Measurements from ENCODE around the gene CUX1. TPM values are rescaled to one million over a fixed set of nuclear protein-coding genes. Genes with fewer than 3 reads are reported as not detected.

CUX1 gene
- total RNA-seq, 1 donor from 2014 or later: 50.6 TPM

DNA sequence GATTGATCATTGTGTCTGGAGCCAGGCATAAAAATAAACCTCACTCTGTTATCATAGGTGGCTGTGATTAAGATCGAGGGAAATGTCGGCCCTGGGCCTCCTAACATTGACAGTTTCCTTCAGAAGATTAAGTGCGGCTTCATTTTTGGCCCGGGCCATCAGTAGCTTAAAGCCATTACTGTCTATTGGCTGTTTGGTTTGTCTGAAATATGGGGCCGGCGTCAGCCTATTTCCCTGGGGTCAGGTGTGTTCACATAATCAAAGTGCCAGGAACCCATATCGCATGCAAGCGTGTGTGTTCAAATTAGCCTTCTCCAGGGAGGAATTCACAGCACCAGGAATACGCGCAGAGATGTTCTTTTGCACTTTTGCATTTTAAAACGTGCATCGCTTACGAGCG, 114.7 kb downstream of the CUX1 start:
- Histone ChIP-seq H2AFZ (ENCODE audit: low read depth, low read length) (no peak overlapping the region), H3K9ac (ENCODE audit: low read length) (no peak overlapping the region), H3K9me3 (ENCODE audit: insufficient read depth, low read depth, low read length) (peaks cover 8% of the 10 kb centered on the region), H4K20me1 (ENCODE audit: insufficient read depth, low read length) (peaks cover 20% of the 10 kb centered on the region), H3K4me2 (ENCODE audit: low read length) (no peak overlapping the region), H3K27me3 (ENCODE audit: insufficient read depth, low read length) (no peaks in the 10 kb centered on the region), H3K4me1 (ENCODE audit: insufficient read depth, low read length) (peaks cover 10% of the 10 kb centered on the region), H3K27ac (ENCODE audit: low read depth, low read length) (no peak overlapping the region), H3K36me3 (ENCODE audit: insufficient read depth, low read length) (no peaks in the 10 kb centered on the region), H3K79me2 (ENCODE audit: insufficient read depth, low read length) (peaks cover 17% of the 10 kb centered on the region), H3K4me3 (ENCODE audit: insufficient read depth, low read depth, low read length) (no peak overlapping the region)
- Mint-ChIP-seq H3K9me3 (ENCODE audit: unreplicated experiment) (peaks cover 3% of the 10 kb centered on the region), H3K27ac (ENCODE audit: unreplicated experiment) (no peak overlapping the region), H3K4me3 (ENCODE audit: unreplicated experiment) (no peak overlapping the region), H3K4me1 (ENCODE audit: low read depth, unreplicated experiment) (peaks cover 37% of the 10 kb centered on the region), H3K27me3 (ENCODE audit: low read depth, unreplicated experiment) (no peaks in the 10 kb centered on the region), H3K36me3 (ENCODE audit: low read depth, unreplicated experiment) (peaks cover 10% of the 10 kb centered on the region)
- TF ChIP-seq, protein P1, sequence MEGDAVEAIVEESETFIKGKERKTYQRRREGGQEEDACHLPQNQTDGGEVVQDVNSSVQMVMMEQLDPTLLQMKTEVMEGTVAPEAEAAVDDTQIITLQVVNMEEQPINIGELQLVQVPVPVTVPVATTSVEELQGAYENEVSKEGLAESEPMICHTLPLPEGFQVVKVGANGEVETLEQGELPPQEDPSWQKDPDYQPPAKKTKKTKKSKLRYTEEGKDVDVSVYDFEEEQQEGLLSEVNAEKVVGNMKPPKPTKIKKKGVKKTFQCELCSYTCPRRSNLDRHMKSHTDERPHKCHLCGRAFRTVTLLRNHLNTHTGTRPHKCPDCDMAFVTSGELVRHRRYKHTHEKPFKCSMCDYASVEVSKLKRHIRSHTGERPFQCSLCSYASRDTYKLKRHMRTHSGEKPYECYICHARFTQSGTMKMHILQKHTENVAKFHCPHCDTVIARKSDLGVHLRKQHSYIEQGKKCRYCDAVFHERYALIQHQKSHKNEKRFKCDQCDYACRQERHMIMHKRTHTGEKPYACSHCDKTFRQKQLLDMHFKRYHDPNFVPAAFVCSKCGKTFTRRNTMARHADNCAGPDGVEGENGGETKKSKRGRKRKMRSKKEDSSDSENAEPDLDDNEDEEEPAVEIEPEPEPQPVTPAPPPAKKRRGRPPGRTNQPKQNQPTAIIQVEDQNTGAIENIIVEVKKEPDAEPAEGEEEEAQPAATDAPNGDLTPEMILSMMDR (IDR thresholded peaks at IDR 0.05; ENCODE audit: insufficient read depth, low read depth, low read length): no peak
- no peak for TF ChIP-seq EZH2 (IDR thresholded peaks at IDR 0.05; ENCODE audit: insufficient read depth, low read length)
- FAIRE-seq (no peak), DNase-seq (ENCODE audit: low read depth) (no peak)

DNA sequence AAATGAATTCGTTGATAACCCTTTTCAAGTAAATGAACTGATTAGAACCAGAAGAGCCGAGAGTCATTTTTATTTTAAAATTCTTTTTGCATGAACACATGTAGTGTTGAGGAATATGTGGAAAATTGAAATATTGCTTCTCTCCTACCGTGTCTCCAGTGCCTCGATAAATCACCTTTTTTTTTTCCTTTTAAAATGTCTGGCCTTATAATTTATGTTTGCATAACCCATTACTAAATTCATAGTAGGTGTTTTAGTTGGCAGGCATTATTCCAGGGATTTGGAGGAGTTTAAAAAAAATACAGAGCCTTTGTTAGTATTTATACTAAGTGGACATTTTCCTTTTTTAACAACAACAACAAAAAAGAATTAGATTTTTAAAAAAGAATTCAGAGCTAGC, 115.6 kb downstream of the CUX1 start:
- Histone ChIP-seq H3K36me3 (ENCODE audit: insufficient read depth, low read length) (no peaks in the 10 kb centered on the region), H3K9me3 (ENCODE audit: insufficient read depth, low read depth, low read length) (peaks cover 8% of the 10 kb centered on the region), H3K4me3 (ENCODE audit: insufficient read depth, low read depth, low read length) (no peak overlapping the region), H3K4me2 (ENCODE audit: low read length) (no peak overlapping the region), H3K79me2 (ENCODE audit: insufficient read depth, low read length) (peaks cover 17% of the 10 kb centered on the region), H2AFZ (ENCODE audit: low read depth, low read length) (no peak overlapping the region), H3K9ac (ENCODE audit: low read length) (no peak overlapping the region), H4K20me1 (ENCODE audit: insufficient read depth, low read length) (peaks cover 21% of the 10 kb centered on the region), H3K27me3 (ENCODE audit: insufficient read depth, low read length) (no peaks in the 10 kb centered on the region), H3K27ac (ENCODE audit: low read depth, low read length) (no peak overlapping the region), H3K4me1 (ENCODE audit: insufficient read depth, low read length) (peaks cover 10% of the 10 kb centered on the region)
- TF ChIP-seq, protein P1 (IDR thresholded peaks at IDR 0.05; ENCODE audit: insufficient read depth, low read depth, low read length): no peak
- TF ChIP-seq EZH2 (IDR thresholded peaks at IDR 0.05; ENCODE audit: insufficient read depth, low read length): no peak
- Mint-ChIP-seq H3K4me3 (ENCODE audit: unreplicated experiment) (no peak overlapping the region), H3K36me3 (ENCODE audit: low read depth, unreplicated experiment) (peaks cover 9% of the 10 kb centered on the region), H3K27ac (ENCODE audit: unreplicated experiment) (no peak overlapping the region), H3K4me1 (ENCODE audit: low read depth, unreplicated experiment) (peaks cover 41% of the 10 kb centered on the region), H3K9me3 (ENCODE audit: unreplicated experiment) (peaks cover 3% of the 10 kb centered on the region), H3K27me3 (ENCODE audit: low read depth, unreplicated experiment) (no peaks in the 10 kb centered on the region)
- DNase-seq (ENCODE audit: low read depth) (no peak), FAIRE-seq (no peak)

DNA sequence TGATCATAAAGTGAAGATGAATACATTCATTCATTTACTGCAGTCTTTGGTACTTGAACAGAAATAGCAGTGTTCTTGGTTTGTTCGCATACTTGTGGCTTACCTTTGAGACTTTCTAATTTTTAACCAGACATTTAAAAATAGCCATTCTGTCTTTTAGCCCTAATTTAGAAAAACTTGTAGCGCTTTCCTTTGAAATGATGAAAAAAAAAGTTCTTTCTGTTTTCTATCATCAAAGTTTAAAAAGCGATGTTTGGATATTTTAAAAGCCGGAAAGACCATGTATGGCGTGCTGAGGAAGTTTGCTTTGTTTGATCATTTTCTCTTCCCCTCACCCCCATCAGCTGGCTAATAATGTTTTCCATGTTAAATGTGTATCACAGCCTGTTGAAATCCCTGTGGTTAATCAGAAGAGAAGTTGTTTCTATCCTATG, 116.3 kb downstream of the CUX1 start:
- Mint-ChIP-seq H3K27ac (ENCODE audit: unreplicated experiment) (peak overlapping the region; percentile 66), H3K36me3 (ENCODE audit: low read depth, unreplicated experiment) (peaks cover 9% of the 10 kb centered on the region), H3K4me3 (ENCODE audit: unreplicated experiment) (no peak overlapping the region), H3K4me1 (ENCODE audit: low read depth, unreplicated experiment) (peaks cover 43% of the 10 kb centered on the region), H3K9me3 (ENCODE audit: unreplicated experiment) (peaks cover 3% of the 10 kb centered on the region), H3K27me3 (ENCODE audit: low read depth, unreplicated experiment) (no peaks in the 10 kb centered on the region)
- Histone ChIP-seq H3K27ac (ENCODE audit: low read depth, low read length) (no peak overlapping the region), H3K27me3 (ENCODE audit: insufficient read depth, low read length) (no peaks in the 10 kb centered on the region), H2AFZ (ENCODE audit: low read depth, low read length) (no peak overlapping the region), H3K9ac (ENCODE audit: low read length) (no peak overlapping the region), H3K79me2 (ENCODE audit: insufficient read depth, low read length) (peaks cover 17% of the 10 kb centered on the region), H3K9me3 (ENCODE audit: insufficient read depth, low read depth, low read length) (peaks cover 8% of the 10 kb centered on the region), H3K36me3 (ENCODE audit: insufficient read depth, low read length) (no peaks in the 10 kb centered on the region), H3K4me2 (ENCODE audit: low read length) (peak overlapping the region; percentile 39), H4K20me1 (ENCODE audit: insufficient read depth, low read length) (peaks cover 21% of the 10 kb centered on the region), H3K4me1 (ENCODE audit: insufficient read depth, low read length) (peaks cover 10% of the 10 kb centered on the region), H3K4me3 (ENCODE audit: insufficient read depth, low read depth, low read length) (no peak overlapping the region)
- TF ChIP-seq EZH2 (IDR thresholded peaks at IDR 0.05; ENCODE audit: insufficient read depth, low read length): no peak
- FAIRE-seq (peak; percentile 13), DNase-seq (ENCODE audit: low read depth) (peak; percentile 42)

Measured in astrocyte (in vitro differentiated cells and primary cell).